Activated T-helper 17 cell treated with anti-CD3 and anti-CD28 coated beads, Interleukin-2, amount 50 U/mL, for 72 hours (primary cell): ENCODE results near the gene NUMA1. TPM values are rescaled to one million over a fixed set of nuclear protein-coding genes. Genes with fewer than 3 reads are reported as not detected.

Experiments used
- ATAC-seq: fragments of 150-1000 bp; cut with Tn5 transposase; replicated peaks from 2 replicates; pipeline ENCODE4 v1.10.0; 2021; ENCODE audit warnings: mild to moderate bottlenecking, moderate library complexity
- H3K27ac Mint-ChIP-seq: one replicate; pipeline ENCODE4 v1.8.0; 2022; ENCODE audit warnings: mixed read lengths
- H3K27me3 Mint-ChIP-seq: one replicate; pipeline ENCODE4 v1.8.0; 2022; ENCODE audit warnings: mixed read lengths
- H3K36me3 Mint-ChIP-seq: one replicate; pipeline ENCODE4 v1.8.0; 2022; ENCODE audit warnings: low read depth, mild to moderate bottlenecking, mixed read lengths
- H3K4me1 Mint-ChIP-seq: one replicate; pipeline ENCODE4 v1.8.0; 2022; ENCODE audit warnings: mixed read lengths
- H3K4me3 Mint-ChIP-seq: one replicate; pipeline ENCODE4 v1.8.0; 2022; ENCODE audit warnings: mild to moderate bottlenecking, mixed read lengths
- H3K9me3 Mint-ChIP-seq: one replicate; pipeline ENCODE4 v1.8.0; 2022; ENCODE audit warnings: mixed read lengths
- total RNA-seq, 2 donors: library from RNA; stranded (reverse); gene quantifications; one replicate each; pipeline ENCODE4 v1.2.3, GENCODE V29; 2022

Gene NUMA1
- total RNA-seq, 2 donors from 2014 or later: 179 to 277 TPM

- peaks cover 24% of the 10 kb centered on the region for H3K36me3 Mint-ChIP-seq
- H3K27me3 Mint-ChIP-seq: no peaks in the 10 kb centered on the region
- no peak overlapping the region for H3K27ac Mint-ChIP-seq
- no peak for ATAC-seq
- no peaks in the 10 kb centered on the region for H3K9me3 Mint-ChIP-seq
- peaks cover 30% of the 10 kb centered on the region for H3K4me1 Mint-ChIP-seq
- no peak overlapping the region for H3K4me3 Mint-ChIP-seq
Measured at GRCh38 chr11:72084076-72084475, 3.7 kb upstream of the NUMA1 start.

GRCh38 chr11:72083414-72083813, 3.1 kb upstream of the NUMA1 start:
- Mint-ChIP-seq H3K27me3 (no peaks in the 10 kb centered on the region), H3K27ac (peak overlapping the region; percentile 13), H3K4me3 (no peak overlapping the region), H3K4me1 (peaks cover 33% of the 10 kb centered on the region), H3K36me3 (peaks cover 22% of the 10 kb centered on the region), H3K9me3 (no peaks in the 10 kb centered on the region)
- ATAC-seq: no peak

DNA sequence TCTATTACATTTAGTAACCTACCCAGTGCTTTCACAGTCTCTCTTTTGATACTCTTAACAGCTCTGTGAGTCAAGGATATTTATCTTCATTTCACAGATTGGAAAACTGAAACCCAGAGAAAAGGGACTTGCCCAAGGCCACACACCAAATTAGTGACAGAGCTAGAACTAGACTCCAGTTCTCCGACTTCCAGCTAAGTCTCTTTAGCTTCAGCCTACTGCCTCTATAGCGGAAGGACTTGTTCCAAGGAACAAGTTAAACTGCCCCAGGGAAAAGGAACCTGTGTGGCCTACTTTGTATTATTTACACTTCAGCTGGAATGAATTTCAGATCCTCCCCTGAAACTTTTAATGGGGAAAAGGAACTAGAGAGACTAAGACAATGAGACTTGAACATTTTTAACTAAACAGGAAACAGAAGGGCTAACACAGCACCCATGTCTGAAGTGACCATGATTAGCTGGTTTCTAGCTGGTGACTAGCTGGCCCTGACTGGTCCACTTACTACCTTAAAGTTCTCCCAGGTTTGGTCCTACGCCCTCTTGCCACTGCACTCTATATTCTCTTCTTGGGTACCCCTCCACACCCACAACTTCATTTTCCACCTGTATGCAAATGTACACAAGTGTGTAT, 1.6 kb upstream of the NUMA1 start:
- Mint-ChIP-seq H3K4me3 (peak overlapping the region; percentile 88), H3K4me1 (peaks cover 30% of the 10 kb centered on the region), H3K27ac (peak overlapping the region; percentile 97)

DNA sequence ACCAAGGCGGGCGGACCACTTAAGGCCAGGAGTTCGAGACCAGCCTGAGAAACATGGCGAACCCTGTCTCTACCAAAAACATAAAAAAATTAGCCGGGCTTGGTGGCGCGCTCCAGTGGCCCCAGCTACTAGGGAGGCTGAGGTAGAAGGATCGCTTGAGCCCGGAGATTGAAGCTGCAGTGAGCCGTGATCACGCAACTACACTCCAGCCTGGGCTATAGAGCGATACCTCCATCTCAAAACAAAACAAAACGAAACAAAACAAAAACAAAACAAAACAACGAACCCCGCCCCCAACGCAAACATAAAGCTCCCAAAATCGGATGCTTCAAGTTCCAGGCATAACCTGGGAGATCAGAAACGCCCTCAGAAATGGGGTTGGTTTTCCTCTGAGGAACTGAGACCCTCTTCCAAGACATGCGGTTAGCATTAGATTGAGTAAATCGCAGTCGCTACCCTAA, 872 bp upstream of the NUMA1 start:
- Mint-ChIP-seq H3K9me3 (no peaks in the 10 kb centered on the region), H3K27me3 (no peaks in the 10 kb centered on the region), H3K4me1 (peaks cover 28% of the 10 kb centered on the region), H3K4me3 (peak overlapping the region; percentile 88), H3K36me3 (peaks cover 22% of the 10 kb centered on the region), H3K27ac (peak overlapping the region; percentile 97)
- no peak for ATAC-seq

More for the DNA sequence above, 1.6 kb upstream of the NUMA1 start:
- Mint-ChIP-seq H3K9me3 (no peaks in the 10 kb centered on the region), H3K36me3 (peaks cover 15% of the 10 kb centered on the region), H3K27me3 (no peaks in the 10 kb centered on the region)
- no peak for ATAC-seq

GRCh38 chr11:72079819-72080325, 470 bp downstream of the NUMA1 start:
- ATAC-seq: peak; percentile 34
- Mint-ChIP-seq H3K27ac (peak overlapping the region; percentile 97), H3K27me3 (no peaks in the 10 kb centered on the region), H3K36me3 (peaks cover 34% of the 10 kb centered on the region), H3K4me1 (peaks cover 22% of the 10 kb centered on the region), H3K4me3 (peak overlapping the region; percentile 88), H3K9me3 (no peaks in the 10 kb centered on the region)

- Mint-ChIP-seq H3K27ac (peak overlapping the region; percentile 44), H3K27me3 (no peaks in the 10 kb centered on the region), H3K4me1 (peaks cover 23% of the 10 kb centered on the region), H3K36me3 (peaks cover 45% of the 10 kb centered on the region), H3K9me3 (no peaks in the 10 kb centered on the region), H3K4me3 (peak overlapping the region; percentile 88)
- ATAC-seq: no peak
Measured at GRCh38 chr11:72078477-72078876, 1.9 kb downstream of the NUMA1 start.

DNA sequence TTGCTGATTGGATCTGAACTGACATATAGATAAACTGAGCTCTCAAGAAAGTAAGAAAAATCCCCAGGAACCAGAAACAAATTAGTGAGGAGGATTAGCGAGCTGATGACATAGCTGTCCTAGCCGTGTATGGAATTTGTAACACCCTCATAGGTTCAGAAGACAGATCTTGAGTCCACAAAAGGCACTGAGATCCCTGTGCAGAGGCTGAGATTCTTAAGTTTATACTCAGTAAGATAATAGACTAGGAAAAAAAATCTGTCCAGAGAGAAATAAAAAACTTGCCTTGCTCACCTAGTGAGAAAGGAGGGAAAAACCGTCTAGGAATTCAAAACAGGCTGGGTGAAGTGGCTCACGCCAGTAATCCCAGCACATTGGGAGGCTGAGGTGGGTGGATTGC, 4.6 kb downstream of the NUMA1 start:
- peaks cover 28% of the 10 kb centered on the region for H3K4me1 Mint-ChIP-seq
- H3K27me3 Mint-ChIP-seq: no peaks in the 10 kb centered on the region
- H3K27ac Mint-ChIP-seq: no peak overlapping the region
- no peak for ATAC-seq
- no peak overlapping the region for H3K4me3 Mint-ChIP-seq
- no peaks in the 10 kb centered on the region for H3K9me3 Mint-ChIP-seq
- H3K36me3 Mint-ChIP-seq: peaks cover 63% of the 10 kb centered on the region

DNA sequence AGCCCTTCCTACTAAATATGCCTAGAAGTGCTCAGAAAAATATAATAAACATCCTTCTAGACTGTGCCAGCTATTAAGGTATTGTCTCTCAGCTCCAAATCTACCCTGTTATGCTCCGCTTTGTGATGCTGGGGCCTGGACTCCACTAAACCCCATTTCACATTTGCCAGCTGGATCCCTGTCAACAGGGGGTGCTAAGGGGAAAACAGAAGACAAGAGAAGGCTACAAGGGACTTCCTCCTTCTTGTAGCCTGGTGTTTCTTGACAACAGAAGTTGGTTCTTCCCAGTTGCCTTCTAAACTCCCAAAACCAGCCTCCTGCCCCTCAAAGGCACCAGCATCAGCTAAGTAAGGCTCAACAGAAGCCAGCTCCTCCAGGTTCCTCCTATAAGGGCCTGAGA, 5.2 kb downstream of the NUMA1 start:
- Mint-ChIP-seq H3K36me3 (peaks cover 61% of the 10 kb centered on the region), H3K4me1 (peaks cover 27% of the 10 kb centered on the region), H3K27me3 (no peaks in the 10 kb centered on the region), H3K9me3 (no peaks in the 10 kb centered on the region), H3K27ac (no peak overlapping the region), H3K4me3 (no peak overlapping the region)
- ATAC-seq: no peak

GRCh38 chr11:72072348-72072747, 8.0 kb downstream of the NUMA1 start:
- Mint-ChIP-seq H3K27ac (no peak overlapping the region), H3K4me1 (peaks cover 42% of the 10 kb centered on the region), H3K4me3 (no peak overlapping the region), H3K36me3 (peaks cover 82% of the 10 kb centered on the region), H3K9me3 (no peaks in the 10 kb centered on the region), H3K27me3 (no peaks in the 10 kb centered on the region)
- ATAC-seq: peak; percentile 9

- H3K4me1 Mint-ChIP-seq: peaks cover 43% of the 10 kb centered on the region
- no peak for ATAC-seq
- peaks cover 82% of the 10 kb centered on the region for H3K36me3 Mint-ChIP-seq
- peak overlapping the region; percentile 71 for H3K4me3 Mint-ChIP-seq
- no peaks in the 10 kb centered on the region for H3K9me3 Mint-ChIP-seq
- H3K27ac Mint-ChIP-seq: peak overlapping the region; percentile 84
- no peaks in the 10 kb centered on the region for H3K27me3 Mint-ChIP-seq
Measured at GRCh38 chr11:72070491-72070890, 9.9 kb downstream of the NUMA1 start.

DNA sequence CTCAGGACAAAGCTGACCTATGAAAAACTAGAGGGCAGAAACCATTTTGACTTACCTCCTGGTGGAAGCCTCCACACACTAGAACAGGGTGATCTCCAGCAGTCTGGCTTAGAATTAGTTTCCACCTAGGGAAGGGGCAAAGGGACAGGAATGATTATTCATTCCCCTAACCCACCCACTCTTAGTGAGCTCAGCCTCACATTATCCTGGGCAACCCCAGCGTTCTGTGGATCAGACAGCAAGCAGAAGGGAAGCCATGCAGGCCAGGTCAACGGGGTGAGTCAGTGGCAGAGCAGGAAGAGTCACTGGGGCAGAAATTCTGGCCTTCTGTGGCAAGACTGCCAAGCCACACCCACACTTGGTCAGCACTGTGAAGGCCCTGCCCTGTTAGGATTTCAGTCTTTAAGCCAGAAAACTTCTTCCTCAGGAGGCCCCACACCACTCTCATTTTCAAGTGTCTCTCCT, 10.5 kb downstream of the NUMA1 start:
- H3K4me1 Mint-ChIP-seq: peaks cover 43% of the 10 kb centered on the region
- peak; percentile 85 for ATAC-seq
- H3K27ac Mint-ChIP-seq: peak overlapping the region; percentile 84
- H3K9me3 Mint-ChIP-seq: no peaks in the 10 kb centered on the region
- H3K27me3 Mint-ChIP-seq: no peaks in the 10 kb centered on the region
- H3K4me3 Mint-ChIP-seq: peak overlapping the region; percentile 71
- peaks cover 79% of the 10 kb centered on the region for H3K36me3 Mint-ChIP-seq

DNA sequence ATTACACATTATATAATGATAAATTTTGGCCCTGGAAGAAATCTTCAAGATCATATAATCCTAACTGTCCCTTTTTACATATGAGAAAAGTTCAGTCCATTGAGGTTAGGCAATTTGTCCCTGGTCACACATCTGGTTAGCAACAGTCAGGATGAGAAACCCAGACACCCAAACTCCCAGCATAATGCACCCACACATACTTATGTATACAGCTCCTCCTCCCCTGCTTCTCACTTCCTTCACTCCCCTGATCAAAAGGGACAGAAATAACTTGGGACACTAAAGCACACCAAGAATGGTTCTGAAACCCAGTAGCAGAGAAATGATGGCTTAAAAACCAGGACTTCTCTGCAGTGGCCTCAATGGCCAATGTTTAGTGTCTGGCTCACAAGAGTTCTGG, 11.1 kb downstream of the NUMA1 start:
- Mint-ChIP-seq H3K9me3 (no peaks in the 10 kb centered on the region), H3K36me3 (peaks cover 76% of the 10 kb centered on the region), H3K4me3 (peak overlapping the region; percentile 71), H3K27ac (peak overlapping the region; percentile 84), H3K27me3 (no peaks in the 10 kb centered on the region), H3K4me1 (peaks cover 43% of the 10 kb centered on the region)
- peak; percentile 67 for ATAC-seq

GRCh38 chr11:72067676-72068075, 12.7 kb downstream of the NUMA1 start:
- Mint-ChIP-seq H3K27ac (peak overlapping the region; percentile 70), H3K36me3 (peaks cover 72% of the 10 kb centered on the region), H3K4me3 (peak overlapping the region; percentile 21), H3K4me1 (peaks cover 38% of the 10 kb centered on the region), H3K9me3 (no peaks in the 10 kb centered on the region), H3K27me3 (no peaks in the 10 kb centered on the region)
- peak; percentile 43 for ATAC-seq

GRCh38 chr11:72067266-72067665, 13.1 kb downstream of the NUMA1 start:
- Mint-ChIP-seq H3K36me3 (peaks cover 71% of the 10 kb centered on the region), H3K4me3 (peak overlapping the region; percentile 21), H3K27me3 (no peaks in the 10 kb centered on the region), H3K4me1 (peaks cover 34% of the 10 kb centered on the region), H3K9me3 (no peaks in the 10 kb centered on the region), H3K27ac (peak overlapping the region; percentile 70)
- ATAC-seq: no peak

- H3K4me3 Mint-ChIP-seq: no peak overlapping the region
- peaks cover 30% of the 10 kb centered on the region for H3K4me1 Mint-ChIP-seq
- no peaks in the 10 kb centered on the region for H3K9me3 Mint-ChIP-seq
- H3K27ac Mint-ChIP-seq: peak overlapping the region; percentile 70
- ATAC-seq: no peak
- peaks cover 73% of the 10 kb centered on the region for H3K36me3 Mint-ChIP-seq
- no peaks in the 10 kb centered on the region for H3K27me3 Mint-ChIP-seq
Measured at GRCh38 chr11:72066855-72067254, 13.5 kb downstream of the NUMA1 start.
